Activated CD4-positive, alpha-beta T cell treated with anti-CD3 and anti-CD28 coated beads for 1 hour (primary cell): ENCODE measurements around the gene CEP295NL.
"Not testable (repeated sequence)": the region's sequence is repeated elsewhere in the genome, so short reads cannot be mapped to it uniquely, and the experiment has no call there.

ENCODE experiments used
- DNase-seq: peaks from one replicate; pipeline ENCODE4 v3.0.0-alpha.2; 2020

Gene CEP295NL

GRCh38 chr17:78903101-78903779 is at the start of gene CEP295NL:
Gene CEP295NL, minus strand, starts transcription at chr17:78903201. Its CDS starts 1,373 bp downstream, at chr17:78901828.
- DNase-seq = no peak

GRCh38 chr17:78952706-78953105 is 49.7 kb upstream of the CEP295NL start:
- DNase-seq = no peak

GRCh38 chr17:78951967-78952551 is 49.1 kb upstream of the CEP295NL start:
- DNase-seq = no peak

GRCh38 chr17:78950870-78951269 is 47.9 kb upstream of the CEP295NL start:
- no peak for DNase-seq

GRCh38 chr17:78947235-78948149 is 44.5 kb upstream of the CEP295NL start:
- DNase-seq = no peak

- no peak for DNase-seq
Observed at GRCh38 chr17:78946631-78947030, 43.6 kb upstream of the CEP295NL start.

GRCh38 chr17:78946131-78946530 is 43.1 kb upstream of the CEP295NL start:
- no peak for DNase-seq

- not testable (repeated sequence) for DNase-seq
Observed at GRCh38 chr17:78945455-78945854, 42.5 kb upstream of the CEP295NL start.

GRCh38 chr17:78944956-78945355 is 42.0 kb upstream of the CEP295NL start:
- DNase-seq = no peak

GRCh38 chr17:78944026-78944425 is 41.0 kb upstream of the CEP295NL start:
- DNase-seq = no peak

GRCh38 chr17:78940708-78941107 is 37.7 kb upstream of the CEP295NL start:
- no peak for DNase-seq

GRCh38 chr17:78940258-78940657 is 37.3 kb upstream of the CEP295NL start:
- DNase-seq = no peak

GRCh38 chr17:78939615-78940014 is 36.6 kb upstream of the CEP295NL start:
- DNase-seq = no peak

- DNase-seq = no peak
Observed at GRCh38 chr17:78937561-78937960, 34.6 kb upstream of the CEP295NL start.

- DNase-seq = no peak
Observed at GRCh38 chr17:78935419-78936323, 32.7 kb upstream of the CEP295NL start.

GRCh38 chr17:78934681-78935418 is 31.8 kb upstream of the CEP295NL start:
- DNase-seq = no peak

- DNase-seq = no peak
Observed at GRCh38 chr17:78933959-78934568, 31.1 kb upstream of the CEP295NL start.

- peak; percentile 12 for DNase-seq
Observed at GRCh38 chr17:78933025-78933958, 30.3 kb upstream of the CEP295NL start.

- no peak for DNase-seq
Observed at GRCh38 chr17:78929908-78930775, 27.1 kb upstream of the CEP295NL start.
